ENCODE data around the gene ANKMY1. TPM values are rescaled to one million over a fixed set of nuclear protein-coding genes. Genes with fewer than 3 reads are reported as not detected.

Gene ANKMY1
- total and polyA plus RNA-seq, 2 of the 13 experiments (the other 11 are each of a cell fraction or from before 2014, with no cell fraction given) = 11.7 to 18.8 TPM

- TF ChIP-seq ZBED4 (CRISPR knock-in tag; IDR thresholded peaks at IDR 0.05; ENCODE audit: borderline replicate concordance) (peak; percentile 91; the same call in 1 of the 2 replicates), CBX5 (CRISPR knock-in tag; IDR thresholded peaks at IDR 0.05; ENCODE audit: borderline replicate concordance) (peak; percentile 59; the same call in 1 of the 2 replicates), ZNF543 (CRISPR knock-in tag; IDR thresholded peaks at IDR 0.05) (peak; percentile 88), ZNF775 (CRISPR knock-in tag; IDR thresholded peaks at IDR 0.05; ENCODE audit: borderline replicate concordance) (no peak; the same call in 1 of the 2 replicates), ZNF574 (CRISPR knock-in tag; IDR thresholded peaks at IDR 0.05) (peak; percentile 97), FOXA1 (IDR thresholded peaks at IDR 0.05) (no peak), FOXA1 (CRISPR knock-in tag; IDR thresholded peaks at IDR 0.05) (no peak; the same call in 1 of the 2 replicates), ZNF441 (CRISPR knock-in tag; IDR thresholded peaks at IDR 0.05; ENCODE audit: borderline replicate concordance) (peak; percentile 26; the same call in 1 of the 2 replicates), MLLT10 (CRISPR knock-in tag; IDR thresholded peaks at IDR 0.05) (no peak), ZBTB8A (CRISPR knock-in tag; IDR thresholded peaks at IDR 0.05; ENCODE audit: borderline replicate concordance, low read depth) (peak; percentile 73; the same call in 1 of the 2 replicates), ZNF644 (CRISPR knock-in tag; IDR thresholded peaks at IDR 0.05; ENCODE audit: low read depth) (no peak), SOX6 (IDR thresholded peaks at IDR 0.05) (no peak), SOX6 (CRISPR knock-in tag; IDR thresholded peaks at IDR 0.05) (peak; percentile 79), SOX13 (IDR thresholded peaks at IDR 0.05) (no peak), SOX13 (CRISPR knock-in tag; conservative IDR thresholded peaks at IDR 0.05 in 1 of 2, IDR thresholded peaks at IDR 0.05 in 1 of 2) (peak in 1 of 2 experiments; percentile 58; a peak in 1 of 4 replicates), PCBP1 (IDR thresholded peaks at IDR 0.05; ENCODE audit: borderline replicate concordance, low read depth, low read length) (peak; percentile 90; the same call in 1 of the 2 replicates), ZNF670 (CRISPR knock-in tag; IDR thresholded peaks at IDR 0.05; ENCODE audit: borderline replicate concordance) (no peak; the same call in 1 of the 2 replicates)
- TF ChIP-seq, protein P1, sequence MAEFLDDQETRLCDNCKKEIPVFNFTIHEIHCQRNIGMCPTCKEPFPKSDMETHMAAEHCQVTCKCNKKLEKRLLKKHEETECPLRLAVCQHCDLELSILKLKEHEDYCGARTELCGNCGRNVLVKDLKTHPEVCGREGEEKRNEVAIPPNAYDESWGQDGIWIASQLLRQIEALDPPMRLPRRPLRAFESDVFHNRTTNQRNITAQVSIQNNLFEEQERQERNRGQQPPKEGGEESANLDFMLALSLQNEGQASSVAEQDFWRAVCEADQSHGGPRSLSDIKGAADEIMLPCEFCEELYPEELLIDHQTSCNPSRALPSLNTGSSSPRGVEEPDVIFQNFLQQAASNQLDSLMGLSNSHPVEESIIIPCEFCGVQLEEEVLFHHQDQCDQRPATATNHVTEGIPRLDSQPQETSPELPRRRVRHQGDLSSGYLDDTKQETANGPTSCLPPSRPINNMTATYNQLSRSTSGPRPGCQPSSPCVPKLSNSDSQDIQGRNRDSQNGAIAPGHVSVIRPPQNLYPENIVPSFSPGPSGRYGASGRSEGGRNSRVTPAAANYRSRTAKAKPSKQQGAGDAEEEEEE (CRISPR knock-in tag; IDR thresholded peaks at IDR 0.05; ENCODE audit: borderline replicate concordance) = peak; percentile 60; the same call in 1 of the 2 replicates
- TF ChIP-seq, protein P2, sequence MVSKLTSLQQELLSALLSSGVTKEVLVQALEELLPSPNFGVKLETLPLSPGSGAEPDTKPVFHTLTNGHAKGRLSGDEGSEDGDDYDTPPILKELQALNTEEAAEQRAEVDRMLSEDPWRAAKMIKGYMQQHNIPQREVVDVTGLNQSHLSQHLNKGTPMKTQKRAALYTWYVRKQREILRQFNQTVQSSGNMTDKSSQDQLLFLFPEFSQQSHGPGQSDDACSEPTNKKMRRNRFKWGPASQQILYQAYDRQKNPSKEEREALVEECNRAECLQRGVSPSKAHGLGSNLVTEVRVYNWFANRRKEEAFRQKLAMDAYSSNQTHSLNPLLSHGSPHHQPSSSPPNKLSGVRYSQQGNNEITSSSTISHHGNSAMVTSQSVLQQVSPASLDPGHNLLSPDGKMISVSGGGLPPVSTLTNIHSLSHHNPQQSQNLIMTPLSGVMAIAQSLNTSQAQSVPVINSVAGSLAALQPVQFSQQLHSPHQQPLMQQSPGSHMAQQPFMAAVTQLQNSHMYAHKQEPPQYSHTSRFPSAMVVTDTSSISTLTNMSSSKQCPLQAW (CRISPR knock-in tag; IDR thresholded peaks at IDR 0.05) = peak; percentile 94
Observed at GRCh38 chr2:240586198-240586918, 28.6 kb upstream of the ANKMY1 start, which contains the start of gene CAPN10 (continued).

Measured in HepG2 (cell line).